Activated CD4-positive, alpha-beta T cell treated with anti-CD3 and anti-CD28 coated beads, Interleukin-2, amount 50 U/mL, for 4 hours (primary cell): ENCODE measurements around the gene SEH1L.
"Not testable (repeated sequence)": the region's sequence is repeated elsewhere in the genome, so short reads cannot be mapped to it uniquely, and the experiment has no call there.

ENCODE experiments used
- DNase-seq, 2 experiments: peaks; one replicate each; pipeline ENCODE4 v3.0.0-alpha.2; 2020

Gene SEH1L, protein sequence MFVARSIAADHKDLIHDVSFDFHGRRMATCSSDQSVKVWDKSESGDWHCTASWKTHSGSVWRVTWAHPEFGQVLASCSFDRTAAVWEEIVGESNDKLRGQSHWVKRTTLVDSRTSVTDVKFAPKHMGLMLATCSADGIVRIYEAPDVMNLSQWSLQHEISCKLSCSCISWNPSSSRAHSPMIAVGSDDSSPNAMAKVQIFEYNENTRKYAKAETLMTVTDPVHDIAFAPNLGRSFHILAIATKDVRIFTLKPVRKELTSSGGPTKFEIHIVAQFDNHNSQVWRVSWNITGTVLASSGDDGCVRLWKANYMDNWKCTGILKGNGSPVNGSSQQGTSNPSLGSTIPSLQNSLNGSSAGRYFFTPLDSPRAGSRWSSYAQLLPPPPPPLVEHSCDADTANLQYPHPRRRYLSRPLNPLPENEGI

DNA sequence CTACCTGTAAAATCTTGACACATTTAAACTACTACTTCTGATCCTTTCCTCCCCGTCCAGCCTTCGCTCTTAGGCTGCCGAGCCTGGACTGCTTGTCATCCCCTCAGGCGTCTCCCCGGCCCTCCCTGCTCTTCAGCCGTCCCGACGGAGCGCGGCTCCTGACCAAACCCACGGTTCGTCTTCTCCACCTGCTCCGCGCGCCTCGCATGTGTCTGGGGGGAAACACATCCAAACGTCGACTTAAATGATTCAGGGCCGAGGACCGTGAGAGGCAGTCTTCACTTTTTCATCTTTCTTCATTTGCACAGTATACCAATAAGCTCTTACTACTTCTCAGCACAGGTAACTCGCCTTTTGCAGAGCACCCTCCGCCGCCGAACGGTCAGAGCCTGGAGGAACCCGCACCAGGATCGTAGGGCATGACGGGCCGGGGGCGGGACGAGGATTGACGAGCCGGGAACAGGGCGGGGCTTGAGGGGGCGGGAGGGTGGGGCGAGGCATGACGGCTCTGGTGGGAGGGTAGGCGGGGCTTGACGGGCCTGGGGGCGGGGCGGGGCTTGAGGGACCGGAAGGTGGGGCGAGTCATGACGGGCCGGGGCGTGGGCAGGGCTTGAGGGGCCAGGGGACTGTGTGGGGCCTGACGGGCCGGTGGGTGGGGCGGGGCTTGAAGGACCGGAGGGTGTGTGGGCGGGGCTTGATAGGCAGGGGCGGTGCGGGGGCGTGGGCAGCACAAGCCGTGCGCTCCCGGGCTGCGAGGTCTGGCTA lies at the start of gene SEH1L:
SEH1L (plus strand) TSS at position 727 of the 765 bp plus-strand sequence. CDS start 111 bp downstream, outside the sequence.
- peak; percentile 99 to 100 for DNase-seq

- not testable (repeated sequence) for DNase-seq
Measured at GRCh38 chr18:12901208-12901607, 46.6 kb upstream of the SEH1L start.

DNA sequence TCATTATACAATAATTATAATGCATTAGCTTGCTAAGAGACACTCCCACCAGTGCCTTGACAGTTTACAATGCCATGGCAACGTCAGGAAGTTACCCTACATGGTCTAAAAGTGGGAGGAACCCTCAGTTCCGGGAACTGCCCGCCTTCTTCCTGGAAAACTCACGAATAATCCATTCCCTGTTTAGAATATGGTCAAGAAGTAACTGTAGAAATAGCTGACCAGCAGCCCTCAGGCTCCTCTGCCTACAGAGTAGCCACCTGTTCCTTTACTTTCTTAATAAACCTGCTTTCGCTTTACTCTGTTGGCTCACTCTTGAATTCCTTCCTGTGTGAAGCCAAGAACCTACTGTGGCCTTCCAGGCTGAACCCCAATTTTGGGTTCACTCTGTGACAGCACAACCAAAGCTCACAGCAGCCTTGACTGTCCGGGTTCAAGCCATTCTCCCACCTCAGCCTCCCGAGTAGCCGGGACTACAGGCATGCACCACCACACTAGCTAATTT lies 43.7 kb upstream of the SEH1L start:
- peak; percentile 46 to 50 for DNase-seq

GRCh38 chr18:12906119-12906518 lies 41.7 kb upstream of the SEH1L start:
- no peak for DNase-seq

DNA sequence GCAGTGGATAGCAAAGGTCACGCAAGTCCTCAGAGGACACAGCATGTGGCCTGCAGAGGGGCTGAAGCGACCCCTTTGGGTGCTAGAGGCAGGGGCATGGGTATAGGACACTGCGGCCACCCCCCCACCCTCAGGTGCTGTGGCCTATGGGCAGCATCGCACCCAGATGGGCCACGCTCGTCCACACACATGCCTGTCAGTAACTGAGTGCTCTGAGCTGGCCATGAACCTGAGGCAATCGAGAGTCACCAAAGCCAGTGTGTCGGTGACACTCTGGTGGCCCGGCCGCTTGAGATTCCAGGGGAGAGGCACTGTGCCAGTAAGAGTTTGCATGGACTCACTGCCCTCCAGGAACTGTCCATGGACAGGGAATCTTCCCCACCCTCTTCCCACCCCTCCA lies 41.0 kb upstream of the SEH1L start:
- no peak for DNase-seq

DNA sequence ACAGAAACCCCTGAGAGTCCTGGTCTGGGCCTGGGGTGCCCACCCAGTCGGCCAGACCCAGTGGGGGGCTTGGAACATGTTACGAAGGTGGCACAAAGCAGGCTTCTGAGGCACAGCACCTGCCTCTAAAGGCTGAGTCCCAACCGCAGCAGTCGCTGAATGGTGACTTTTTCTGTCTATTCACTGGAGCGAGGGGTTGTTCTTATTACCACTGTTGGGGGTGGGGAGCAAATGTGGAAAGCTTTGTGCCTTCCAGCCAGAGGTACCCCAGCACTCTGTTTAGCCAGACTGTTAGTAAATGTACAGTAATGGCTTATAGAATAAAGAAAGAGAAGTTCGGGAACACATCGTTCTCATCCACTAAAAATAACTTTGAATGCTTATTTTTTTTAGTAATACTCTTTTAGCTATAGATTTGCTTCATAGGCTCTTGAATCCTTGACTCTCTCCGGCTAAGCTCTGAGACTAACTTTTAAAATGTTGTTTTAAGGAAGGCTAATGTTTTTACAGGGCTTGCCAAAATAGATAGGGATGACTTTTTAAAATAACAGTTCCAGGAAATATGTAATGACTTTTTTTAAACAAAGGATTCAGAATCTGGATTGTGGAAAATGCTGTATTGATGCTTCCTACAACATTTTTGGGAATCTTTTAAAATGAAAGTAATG lies 40.4 kb upstream of the SEH1L start:
- no peak for DNase-seq

DNA sequence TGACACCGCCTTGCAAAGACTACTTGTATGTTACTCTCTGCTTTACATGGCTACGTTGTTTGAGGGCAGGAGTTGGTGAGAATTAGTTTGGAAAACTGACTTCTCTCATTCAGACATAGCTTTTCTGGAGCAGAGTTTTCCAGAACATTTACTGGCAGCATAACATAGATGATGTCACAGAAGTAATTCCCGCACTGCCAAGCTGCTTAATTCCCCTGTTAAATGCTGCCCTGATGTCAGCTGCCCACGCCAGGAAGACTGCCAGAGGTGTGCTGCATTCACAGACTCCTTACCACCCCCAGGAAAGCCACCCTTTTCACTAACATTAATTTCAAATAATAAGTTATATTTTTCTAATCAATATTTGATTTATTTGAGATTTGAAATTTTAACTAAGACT lies 39.1 kb upstream of the SEH1L start:
- no peak for DNase-seq

DNA sequence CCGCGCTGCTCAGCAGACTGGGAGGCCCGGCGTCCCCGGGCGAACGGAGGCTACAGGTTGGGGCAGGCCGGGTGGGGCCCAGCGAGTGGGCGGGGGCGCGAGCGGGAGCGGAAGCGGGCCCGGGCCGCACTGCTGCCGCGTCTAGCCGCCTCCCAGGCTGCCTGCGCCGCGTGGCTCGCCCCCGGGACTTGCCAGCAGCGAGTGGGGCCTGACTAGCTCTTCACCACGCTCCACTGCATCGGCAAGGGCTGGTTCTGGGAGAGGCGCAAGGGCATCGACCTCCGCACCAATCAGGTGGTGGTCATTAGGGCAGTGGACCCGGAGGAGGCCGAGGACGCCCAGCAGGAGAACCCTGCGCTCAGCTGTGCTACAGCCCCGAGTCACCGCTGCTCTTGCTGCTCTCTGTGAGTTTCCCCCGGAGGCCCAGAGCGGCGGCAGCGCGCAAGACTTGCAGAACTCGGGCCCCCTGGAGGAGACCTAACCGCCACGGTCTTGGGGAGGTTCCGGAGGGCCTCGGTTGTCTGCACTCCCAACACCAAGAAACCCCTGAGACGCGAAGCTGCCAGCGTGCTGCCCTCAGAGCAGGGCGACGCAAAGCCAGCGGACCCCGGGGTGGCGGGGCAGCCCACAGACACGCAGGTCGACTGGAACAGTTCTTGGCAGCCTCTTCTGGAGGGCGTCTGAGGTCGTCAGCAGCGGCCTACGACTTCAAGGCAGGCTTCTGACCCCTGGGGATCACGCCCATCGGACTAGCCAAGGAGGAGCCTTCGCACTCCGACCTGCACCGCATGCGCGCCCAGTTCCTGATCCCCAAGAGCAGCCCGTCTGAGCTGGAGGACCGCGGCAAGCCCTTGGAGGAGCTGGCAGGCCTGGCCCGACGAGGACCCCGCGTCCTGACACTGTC lies 36.5 kb upstream of the SEH1L start:
- DNase-seq, result peak; percentile 31 to 40

- no peak for DNase-seq
Measured at GRCh38 chr18:12911929-12912703, 35.7 kb upstream of the SEH1L start.

- DNase-seq, result no peak
Measured at GRCh38 chr18:12921178-12921577, 26.6 kb upstream of the SEH1L start.

DNA sequence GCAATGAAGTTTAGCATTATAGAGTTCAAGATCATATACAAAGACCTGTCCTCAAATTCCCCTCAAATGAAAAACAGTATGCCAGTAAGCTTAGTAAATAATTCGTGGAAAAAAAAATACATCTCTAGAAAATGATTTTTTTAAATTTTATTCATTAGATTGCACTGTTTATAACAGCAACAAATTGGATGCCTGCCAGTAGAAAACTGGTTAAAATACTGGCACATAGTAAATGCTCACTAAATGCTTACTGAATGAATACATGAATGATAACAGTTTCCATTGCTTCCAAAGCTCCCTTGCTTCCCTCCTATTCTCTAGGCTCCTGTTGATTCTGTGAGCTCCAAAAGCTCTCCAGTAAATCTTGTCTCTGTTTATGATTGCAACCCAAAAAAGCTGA lies 25.5 kb upstream of the SEH1L start:
- DNase-seq, result no peak

- no peak for DNase-seq
Measured at GRCh38 chr18:12924616-12925015, 23.2 kb upstream of the SEH1L start.

- no peak for DNase-seq
Measured at GRCh38 chr18:12928206-12928605, 19.6 kb upstream of the SEH1L start.

DNA sequence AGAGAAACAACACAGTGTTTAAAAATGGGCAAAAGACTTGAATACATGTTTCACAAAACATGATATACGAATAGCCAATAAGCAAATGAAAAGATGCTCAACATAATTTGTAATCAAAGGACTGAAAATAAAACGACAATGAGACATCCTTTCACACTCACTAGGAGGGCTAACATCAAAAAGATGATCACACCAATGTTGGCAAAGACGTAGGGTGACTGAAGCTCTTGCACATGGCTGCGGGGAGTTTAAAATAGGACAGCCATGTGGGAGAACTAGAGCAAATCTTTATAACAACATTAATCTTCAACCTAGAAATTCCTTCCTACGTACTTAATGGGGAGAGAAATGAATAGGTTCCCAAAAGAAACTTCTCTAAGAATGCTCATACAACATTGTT lies 19.2 kb upstream of the SEH1L start:
- DNase-seq, result no peak

GRCh38 chr18:12929477-12930083 lies 18.2 kb upstream of the SEH1L start:
- no peak for DNase-seq

DNA sequence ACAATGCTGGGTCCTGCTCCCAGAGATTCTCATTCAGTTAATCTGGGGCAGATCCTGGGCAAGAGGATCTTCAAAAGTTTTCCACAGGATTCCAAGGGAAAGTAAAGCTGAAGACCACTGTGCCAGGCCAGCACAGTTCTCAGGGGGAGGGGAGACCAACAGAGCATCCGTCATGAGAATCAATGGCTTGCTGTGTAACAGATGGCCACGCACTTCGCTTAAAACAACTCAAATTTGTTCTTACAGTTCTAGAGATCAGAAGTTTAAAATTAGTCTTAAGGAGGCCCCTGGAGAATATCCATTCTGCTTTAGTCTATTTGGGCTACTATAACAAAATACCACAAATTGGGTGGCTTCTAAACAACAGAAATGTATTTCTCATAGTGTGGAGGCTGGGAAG lies 17.4 kb upstream of the SEH1L start:
- DNase-seq, result no peak

DNA sequence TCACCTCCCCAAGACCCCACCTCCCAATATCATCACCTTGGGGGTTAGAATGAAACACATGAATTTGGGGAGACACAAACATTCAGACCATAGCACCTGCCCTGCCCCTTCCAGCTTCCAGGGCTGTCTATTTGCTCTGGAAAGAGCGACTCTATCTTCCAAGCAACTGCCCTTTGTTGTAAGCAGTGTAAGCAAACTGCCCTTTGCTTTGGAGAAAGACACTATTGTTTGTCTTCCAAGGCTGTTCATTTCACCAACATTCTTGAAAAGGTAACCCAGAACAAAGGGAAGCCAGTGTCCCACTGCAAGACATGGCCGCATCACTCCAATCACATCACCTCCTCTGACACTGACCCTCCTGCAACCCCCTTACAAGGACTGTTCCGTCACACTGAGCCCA lies 16.9 kb upstream of the SEH1L start:
- no peak for DNase-seq

DNA sequence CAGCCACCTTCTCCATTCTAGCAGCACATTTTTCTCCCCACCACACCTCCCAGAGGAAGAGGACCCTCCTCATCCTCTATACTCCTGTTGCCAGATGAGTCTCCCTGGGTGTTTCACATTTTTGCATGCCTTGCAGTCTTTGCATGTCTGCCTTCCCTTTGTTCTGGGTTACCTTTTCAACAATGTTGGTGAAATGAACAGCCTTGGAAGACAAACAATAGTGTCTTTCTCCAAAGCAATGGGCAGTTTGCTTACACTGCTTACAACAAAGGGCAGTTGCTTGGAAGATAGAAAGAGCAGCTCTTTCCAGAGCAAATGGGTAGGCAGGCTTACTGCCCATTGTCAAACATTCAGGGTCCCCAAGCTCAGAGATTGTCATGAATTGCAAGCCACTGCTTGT lies 14.5 kb upstream of the SEH1L start:
- no peak for DNase-seq

DNA sequence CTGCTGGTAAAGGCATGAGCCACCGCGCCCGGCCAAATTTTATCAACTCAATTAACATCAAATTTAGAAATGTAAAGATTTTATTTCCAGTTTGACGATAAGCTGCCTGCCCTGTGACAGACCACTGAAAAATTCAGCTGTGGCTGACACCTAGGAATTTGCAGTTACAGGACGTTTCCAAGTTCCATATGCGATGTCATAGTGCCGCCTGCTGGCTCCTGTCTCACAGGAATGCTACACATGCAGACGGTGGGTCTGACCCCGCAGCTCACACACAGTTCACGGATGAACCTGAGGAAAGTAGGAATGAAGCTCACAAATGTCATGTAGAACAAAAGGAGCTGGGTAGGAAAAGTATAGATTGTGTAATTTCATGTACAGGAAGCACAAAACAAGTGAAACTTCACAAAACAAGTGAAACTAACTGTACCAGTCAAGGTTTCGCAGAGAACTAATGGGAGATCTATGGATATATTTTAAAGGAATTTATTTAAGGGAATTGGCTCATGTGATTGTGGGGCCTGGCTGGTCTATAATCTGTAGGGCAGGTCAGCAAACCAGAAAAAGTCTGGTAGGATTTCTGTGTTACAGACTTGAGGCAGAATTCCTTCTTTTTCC lies 13.2 kb upstream of the SEH1L start:
- DNase-seq, result peak; percentile 79 to 82

GRCh38 chr18:12939162-12939561 lies 8.6 kb upstream of the SEH1L start:
- DNase-seq, result no peak

DNA sequence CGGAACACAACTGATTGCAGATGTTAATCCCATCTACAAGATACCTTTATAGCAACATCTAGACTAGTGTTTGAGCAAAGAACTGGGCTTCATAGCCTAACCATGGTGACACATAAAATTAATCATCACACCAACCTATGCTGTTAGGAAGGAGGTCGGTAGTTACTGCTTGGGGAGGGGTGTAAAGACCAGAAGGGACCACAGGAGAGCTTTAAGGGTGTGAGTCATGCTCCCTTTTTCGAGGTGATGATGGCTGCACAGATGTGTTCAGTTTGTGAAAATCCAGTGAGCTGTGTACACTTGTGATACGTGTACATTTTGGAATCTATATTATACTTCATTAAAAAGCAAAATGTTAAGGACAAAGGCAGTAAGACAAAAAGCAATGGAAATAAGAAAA lies 4.6 kb upstream of the SEH1L start:
- no peak for DNase-seq
